ENCODE results near the gene MYL1.

The MYL1 gene

DNA sequence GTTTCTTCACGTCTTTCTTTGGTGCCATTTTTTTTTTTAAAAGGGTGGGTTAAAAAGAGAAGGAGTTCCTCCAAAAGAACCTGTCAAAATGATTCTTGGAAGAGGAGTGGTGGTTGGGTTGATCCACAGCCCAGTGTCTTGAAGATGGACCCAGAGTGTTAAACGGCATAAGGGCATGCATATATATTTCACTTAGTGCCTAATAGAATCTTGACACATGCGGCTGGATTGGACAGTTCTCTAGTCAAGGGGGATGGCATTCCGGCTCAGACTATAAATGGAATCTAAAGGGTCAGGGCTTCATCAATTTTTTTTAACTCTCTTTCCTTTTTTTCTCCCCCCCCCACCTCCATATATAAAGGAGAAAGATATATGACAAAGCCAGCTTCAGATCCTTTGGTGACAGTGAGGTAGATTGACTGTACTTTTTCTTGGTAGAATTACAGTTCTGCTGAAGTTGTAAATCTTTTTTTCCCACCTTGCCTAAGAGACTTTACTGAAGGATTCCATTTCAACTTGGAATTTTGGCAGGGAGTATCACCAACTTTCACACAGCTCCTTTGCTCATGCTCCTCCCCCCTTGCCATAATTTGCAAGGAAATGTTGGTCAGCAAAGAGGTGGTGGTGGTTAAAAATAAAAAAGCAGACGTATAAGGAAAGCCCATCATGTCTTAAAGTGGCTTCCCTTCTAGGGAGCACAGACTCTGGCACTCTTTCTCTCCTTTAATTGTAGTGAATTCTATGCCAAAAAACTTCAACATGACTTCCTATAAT lies at the start of gene MYL1:
MYL1 (minus strand) TSS at position 160 of the 774 bp plus-strand sequence; CDS start at position 28, 132 bp downstream.
- DNase-seq: no peak

DNA sequence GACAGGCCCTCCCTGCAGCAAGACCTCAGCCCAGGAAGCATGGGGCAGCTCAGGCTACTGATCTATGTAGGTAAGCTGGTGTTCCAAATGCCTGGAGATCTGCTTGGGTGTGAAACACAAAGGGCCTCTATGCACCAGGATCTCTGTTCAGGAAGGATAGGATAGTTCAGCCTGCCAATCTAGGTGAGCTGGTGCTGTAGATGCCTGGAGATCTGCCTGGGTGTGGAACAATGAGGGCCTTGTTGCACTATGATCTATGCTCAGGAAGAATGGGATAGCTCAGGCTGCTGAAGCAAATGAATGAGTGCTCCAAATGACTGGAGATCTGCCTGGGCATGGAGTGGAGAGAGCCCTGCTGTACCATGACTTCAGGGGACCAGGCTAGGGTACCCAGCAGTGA lies 48.9 kb upstream of the MYL1 start:
- no peak for DNase-seq

- DNase-seq: no peak
These were observed 48.3 kb upstream of the MYL1 start for GRCh38 chr2:210363261-210363660.

DNA sequence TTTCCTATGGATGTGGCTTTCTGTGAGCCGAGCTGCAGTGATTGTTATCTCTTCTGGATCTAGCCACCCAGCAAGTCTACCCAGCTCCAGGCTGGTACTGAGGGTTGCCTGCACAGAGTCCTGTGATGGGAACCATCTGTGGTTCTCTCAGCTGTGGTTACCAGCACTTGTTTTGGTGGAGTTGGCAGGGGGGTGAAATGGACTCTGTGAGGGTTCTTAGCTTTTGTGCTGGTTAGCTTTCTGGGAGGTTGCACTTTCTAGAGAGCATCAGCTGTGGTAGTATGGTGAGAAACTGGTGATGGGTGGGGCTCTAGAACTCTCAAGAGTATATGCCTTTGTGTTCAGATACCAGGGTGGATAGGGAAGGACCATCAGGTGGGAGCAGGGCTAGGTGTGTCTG lies 45.4 kb upstream of the MYL1 start:
- no peak for DNase-seq

DNA sequence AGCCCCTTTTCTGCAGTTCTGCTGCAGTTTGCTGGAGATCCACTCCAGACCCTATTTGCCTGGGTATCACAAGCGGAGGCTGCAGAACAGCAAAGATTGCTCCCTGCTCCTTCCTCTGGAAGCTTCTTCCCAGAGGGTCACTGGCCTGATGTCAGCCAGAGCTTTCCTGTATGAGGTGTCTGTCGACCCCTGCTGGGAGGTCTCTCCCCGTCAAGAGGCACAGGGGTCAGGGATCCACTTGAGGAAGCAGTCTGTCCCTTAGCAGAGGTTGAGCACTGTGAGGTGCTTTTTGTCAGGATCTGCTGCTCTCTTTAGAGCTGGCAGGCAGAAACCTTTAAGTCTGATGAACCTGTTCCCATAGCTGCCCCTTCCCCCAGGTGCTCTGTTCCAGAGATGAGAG lies 42.0 kb upstream of the MYL1 start:
- DNase-seq: no peak

GRCh38 chr2:210337159-210337558 lies 22.2 kb upstream of the MYL1 start:
- DNase-seq: no peak

GRCh38 chr2:210324906-210325305 lies 9.9 kb upstream of the MYL1 start:
- DNase-seq: no peak

- DNase-seq: no peak
These were observed 9.5 kb upstream of the MYL1 start for GRCh38 chr2:210324458-210324857.

GRCh38 chr2:210323003-210323402 lies 8.0 kb upstream of the MYL1 start:
- DNase-seq: no peak

DNA sequence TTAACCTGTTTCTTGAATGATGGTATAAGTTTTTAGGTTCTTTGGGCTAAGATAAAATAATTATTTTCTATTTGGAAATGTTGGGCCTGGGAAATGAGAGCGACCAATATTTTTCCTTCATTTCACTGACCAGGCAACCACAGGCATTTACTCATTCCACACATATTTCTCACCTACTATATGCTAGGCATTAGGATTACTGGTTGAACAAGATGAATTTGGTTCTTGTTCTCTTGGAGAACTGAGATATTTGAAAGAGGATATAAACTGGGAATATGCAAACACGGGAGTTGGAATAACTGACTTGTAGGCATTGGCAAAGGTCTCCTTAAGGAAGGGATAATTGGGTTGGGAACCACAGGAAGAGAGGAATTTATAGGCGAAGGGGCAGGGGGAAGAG lies 3.9 kb upstream of the MYL1 start:
- DNase-seq: no peak

- DNase-seq: no peak
These were observed 3.5 kb upstream of the MYL1 start for GRCh38 chr2:210318486-210318885.

DNA sequence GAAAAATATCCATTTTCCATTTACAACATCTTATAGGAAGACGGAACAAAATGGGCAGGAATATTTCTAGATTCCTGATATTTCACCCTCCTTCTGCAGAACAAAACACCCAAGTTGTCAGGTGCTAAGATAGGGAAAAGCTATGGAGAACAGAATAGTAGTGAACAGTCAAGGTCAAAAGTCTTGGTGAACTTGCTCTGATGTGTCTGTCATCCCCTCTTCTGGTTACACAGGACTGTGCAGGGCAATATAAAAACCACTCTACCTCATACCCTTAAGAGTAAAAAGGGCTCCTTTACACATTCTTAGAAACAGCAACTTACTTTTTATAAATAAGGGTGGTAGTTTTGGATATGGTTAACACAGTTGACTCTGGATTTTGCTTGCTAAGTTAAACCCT lies 4.4 kb downstream of the MYL1 start:
- no peak for DNase-seq

GRCh38 chr2:210309548-210310233 lies 5.3 kb downstream of the MYL1 start:
- DNase-seq: no peak

DNA sequence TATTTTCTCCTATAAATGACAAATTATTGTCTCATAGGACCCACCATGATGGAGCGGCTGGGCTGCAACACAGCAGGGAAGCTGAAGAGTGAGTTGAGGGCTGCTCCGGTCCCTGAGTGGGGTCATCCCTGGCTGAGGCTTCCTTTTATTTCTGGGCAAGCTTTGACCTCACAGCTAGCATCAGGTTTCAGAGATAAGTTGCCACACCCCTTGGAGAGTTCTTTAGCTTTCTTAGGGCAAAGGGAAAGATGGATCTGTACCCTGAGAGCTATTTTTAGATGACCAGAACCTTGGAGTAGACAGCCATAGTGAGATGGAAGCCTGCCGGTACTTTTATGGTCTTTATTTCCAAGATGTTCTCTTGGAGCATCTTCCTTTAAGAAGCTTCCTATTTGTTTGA lies 11.5 kb downstream of the MYL1 start:
- no peak for DNase-seq

- no peak for DNase-seq
These were observed 12.6 kb downstream of the MYL1 start for GRCh38 chr2:210302326-210302725.

DNA sequence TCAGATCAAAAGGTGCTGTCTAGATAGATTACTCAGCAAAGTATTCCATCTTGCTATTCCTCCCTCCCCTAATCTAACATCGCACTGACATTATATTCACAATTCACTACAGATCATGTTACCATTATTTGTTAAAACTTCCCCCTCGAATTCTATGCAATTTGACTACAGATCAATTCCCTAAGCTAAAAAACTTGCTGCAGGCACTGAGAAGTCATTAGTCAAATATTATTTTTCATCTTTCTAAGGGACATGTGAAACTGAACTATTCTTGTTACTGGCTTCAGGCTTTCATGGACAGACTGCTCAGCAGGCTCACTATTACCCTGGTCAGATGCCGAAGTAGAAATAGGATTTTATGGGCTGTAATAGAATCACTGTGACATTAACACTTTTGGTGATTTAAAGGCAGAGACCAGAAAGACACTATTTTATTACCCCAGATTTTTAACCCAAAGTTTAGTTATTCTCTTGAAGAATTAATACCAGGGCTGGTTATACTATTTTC lies 15.1 kb downstream of the MYL1 start:
- no peak for DNase-seq

DNA sequence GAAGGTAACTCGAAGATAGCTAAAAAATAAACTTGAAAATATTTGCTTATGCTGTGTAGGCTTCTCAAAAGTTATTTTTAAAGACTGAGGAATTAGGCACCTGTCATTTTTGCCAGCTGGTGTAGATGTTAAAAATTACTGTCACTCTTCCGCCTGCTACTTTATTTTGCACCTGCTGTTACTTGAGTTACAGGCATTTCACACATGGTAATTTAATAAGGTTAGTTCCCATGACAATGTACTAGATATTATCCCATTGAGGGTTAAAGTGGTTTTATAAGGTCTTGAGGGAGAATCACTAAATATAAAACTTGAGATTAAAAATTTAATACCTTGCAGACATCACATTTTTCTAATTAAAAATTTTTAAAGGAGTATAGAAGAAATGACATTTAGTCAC lies 26.6 kb downstream of the MYL1 start:
- no peak for DNase-seq

GRCh38 chr2:210287301-210287700 lies 27.7 kb downstream of the MYL1 start:
- DNase-seq: no peak

- DNase-seq: no peak
These were observed 28.8 kb downstream of the MYL1 start for GRCh38 chr2:210286123-210286680.

DNA sequence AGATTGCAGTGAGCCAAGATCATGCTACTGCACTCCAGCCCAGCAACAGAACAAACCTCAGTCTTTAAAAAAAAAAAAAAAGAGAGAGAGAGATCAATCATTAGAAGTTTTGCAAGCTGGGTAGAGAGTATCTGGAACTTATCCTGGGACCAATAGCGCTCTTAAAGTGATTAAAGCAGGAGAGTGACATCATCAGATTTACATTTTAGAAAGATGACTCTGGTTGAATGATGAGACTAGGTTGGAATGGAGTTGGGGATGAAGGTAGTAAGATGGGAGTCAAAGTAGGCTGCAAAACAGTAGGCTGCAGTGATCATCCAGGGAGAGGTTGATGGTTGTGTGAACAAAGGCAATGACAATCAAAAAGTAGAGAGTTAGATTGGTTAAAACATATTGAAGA lies 37.8 kb downstream of the MYL1 start:
- no peak for DNase-seq

GRCh38 chr2:210271300-210271699 lies 43.7 kb downstream of the MYL1 start:
- DNase-seq: no peak

GRCh38 chr2:210269148-210269547 lies 45.8 kb downstream of the MYL1 start:
- DNase-seq: no peak

DNA sequence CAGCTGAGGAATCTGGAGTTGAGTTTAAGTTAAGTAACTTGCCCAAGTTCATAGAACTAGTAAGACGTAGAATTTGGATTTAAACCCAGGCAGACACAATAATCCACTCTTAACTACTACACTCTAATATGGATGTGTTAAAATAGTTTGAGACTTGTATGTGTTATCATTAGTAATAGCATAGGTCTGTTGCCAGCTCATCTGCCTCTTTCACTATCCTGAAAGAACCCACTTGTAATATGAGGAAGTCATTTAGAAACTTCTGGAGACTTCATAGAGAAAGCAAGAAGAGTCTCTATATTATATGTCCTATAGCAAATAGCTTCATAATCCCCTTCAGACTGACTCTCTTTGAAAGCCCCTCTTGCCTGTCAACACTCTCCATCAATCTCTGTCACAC lies 46.7 kb downstream of the MYL1 start:
- DNase-seq: no peak

GRCh38 chr2:210267698-210268097 lies 47.3 kb downstream of the MYL1 start:
- DNase-seq: no peak
